NCI-H146 treated with DMSO at 0.1 percent for 48 hours (cell line): ENCODE measurements around the gene MACROH2A2.
"Not testable (repeated sequence)": the region's sequence is repeated elsewhere in the genome, so short reads cannot be mapped to it uniquely, and the experiment has no call there.

Experiments used
- DNase-seq: peaks from one replicate; lab custom pipeline; 2025; ENCODE audit not compliant: unreplicated experiment; lab: John Stamatoyannopoulos, UW

The MACROH2A2 gene

DNA sequence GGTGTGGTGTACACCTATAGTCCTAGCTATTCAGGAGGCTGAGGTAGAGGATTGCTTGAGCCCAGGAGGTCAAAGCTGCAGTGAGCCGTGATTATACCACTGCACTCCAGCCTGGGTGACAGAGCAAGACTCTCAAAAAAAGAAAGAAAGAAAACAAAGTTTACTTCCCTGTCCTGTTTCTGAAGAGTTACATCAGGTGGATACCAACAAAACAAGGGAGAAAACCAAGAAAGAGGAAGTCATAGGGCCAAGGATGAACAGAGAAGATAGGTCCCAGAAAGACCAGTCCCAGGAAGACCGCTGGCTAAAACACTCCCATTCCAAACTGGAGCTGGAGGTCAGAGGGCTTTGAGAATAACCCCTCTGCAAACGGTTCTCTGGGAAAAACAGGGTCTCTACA lies 13.5 kb downstream of the MACROH2A2 start:
- no peak for DNase-seq

- no peak for DNase-seq
These were observed 14.9 kb downstream of the MACROH2A2 start for GRCh38 chr10:70067586-70067985.

DNA sequence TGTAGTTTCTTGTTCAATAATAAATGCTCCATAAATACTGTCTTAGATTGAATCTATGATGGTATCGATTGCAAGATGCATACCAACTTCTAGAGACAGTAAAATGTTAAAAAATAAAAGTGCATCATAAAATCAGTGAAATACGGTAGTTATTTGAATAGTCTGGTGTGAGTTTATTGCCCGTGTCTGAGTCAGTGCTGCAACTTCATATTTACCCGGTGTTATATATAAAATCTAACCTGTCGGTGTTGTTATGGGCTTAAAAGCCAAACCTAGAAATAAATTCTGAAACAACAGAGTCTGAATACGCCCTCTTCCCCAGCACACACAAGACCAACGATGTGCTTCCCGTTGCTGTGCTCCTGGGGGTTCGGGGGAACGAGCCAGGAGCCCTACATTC lies 16.3 kb downstream of the MACROH2A2 start:
- no peak for DNase-seq

- no peak for DNase-seq
These were observed 16.7 kb downstream of the MACROH2A2 start for GRCh38 chr10:70069346-70069745.

DNA sequence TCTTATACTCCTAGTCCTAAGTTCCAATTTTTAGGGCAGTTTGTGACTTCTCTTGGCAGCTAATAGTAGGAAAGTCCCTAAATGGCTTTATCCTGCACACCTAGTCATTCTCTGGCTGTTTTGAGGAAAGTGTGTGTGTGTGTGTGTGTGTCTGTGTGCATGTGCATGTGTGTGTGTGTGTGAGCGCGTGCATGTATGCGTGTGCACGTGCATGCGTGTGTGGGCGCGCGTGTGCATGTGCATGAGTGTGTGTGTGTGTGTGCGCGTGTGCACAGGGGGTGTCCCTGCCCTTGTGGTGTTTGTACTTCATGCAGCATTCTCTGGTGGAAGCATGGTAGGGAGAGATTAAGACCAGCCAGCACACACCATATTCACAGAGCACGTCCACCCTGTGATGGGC lies 18.2 kb downstream of the MACROH2A2 start:
- no peak for DNase-seq

GRCh38 chr10:70074165-70074564 lies 21.5 kb downstream of the MACROH2A2 start:
- DNase-seq = no peak

GRCh38 chr10:70074971-70075370 lies 22.3 kb downstream of the MACROH2A2 start:
- DNase-seq = no peak

DNA sequence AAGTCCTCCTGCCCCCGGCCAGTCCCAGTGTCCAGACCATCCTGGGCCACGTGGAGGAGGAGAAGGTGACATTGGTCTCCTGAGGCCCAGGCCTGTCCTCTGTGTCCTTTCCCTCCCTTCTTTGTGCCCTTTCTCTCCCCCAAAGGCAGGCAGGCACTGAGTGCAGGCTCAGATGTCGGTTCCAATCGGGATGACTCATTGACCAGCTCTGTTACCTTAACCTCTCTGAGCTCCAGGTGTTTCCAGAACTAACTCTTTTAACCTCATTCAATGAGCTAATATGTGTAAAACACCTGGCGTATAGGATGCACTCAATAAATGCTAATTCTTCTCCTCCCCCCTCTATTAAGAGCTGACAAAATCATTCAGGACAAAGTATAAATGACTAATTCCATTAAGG lies 25.7 kb downstream of the MACROH2A2 start:
- no peak for DNase-seq

DNA sequence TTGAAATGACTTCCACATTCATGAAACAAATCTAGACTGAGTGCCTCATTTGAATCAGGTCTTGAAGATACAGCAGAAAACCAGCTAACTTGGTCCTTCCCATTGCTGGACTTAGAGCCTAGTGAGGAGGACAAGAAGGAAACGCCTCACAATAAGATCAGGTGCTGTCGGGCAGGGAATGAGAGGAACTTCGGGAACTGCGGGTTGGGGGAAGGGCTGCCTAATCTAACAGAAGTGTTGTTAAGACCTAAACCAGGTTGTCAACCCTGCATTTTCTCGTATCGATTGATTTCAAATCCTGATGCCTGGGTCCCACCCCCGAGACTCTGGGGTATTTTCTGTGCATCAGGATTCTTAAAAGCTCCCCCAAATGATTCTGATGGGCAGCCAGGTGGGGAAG lies 26.3 kb downstream of the MACROH2A2 start:
- no peak for DNase-seq

- DNase-seq = not testable (repeated sequence)
These were observed 28.1 kb downstream of the MACROH2A2 start for GRCh38 chr10:70080789-70081188.

GRCh38 chr10:70084189-70084588 lies 31.5 kb downstream of the MACROH2A2 start:
- no peak for DNase-seq

DNA sequence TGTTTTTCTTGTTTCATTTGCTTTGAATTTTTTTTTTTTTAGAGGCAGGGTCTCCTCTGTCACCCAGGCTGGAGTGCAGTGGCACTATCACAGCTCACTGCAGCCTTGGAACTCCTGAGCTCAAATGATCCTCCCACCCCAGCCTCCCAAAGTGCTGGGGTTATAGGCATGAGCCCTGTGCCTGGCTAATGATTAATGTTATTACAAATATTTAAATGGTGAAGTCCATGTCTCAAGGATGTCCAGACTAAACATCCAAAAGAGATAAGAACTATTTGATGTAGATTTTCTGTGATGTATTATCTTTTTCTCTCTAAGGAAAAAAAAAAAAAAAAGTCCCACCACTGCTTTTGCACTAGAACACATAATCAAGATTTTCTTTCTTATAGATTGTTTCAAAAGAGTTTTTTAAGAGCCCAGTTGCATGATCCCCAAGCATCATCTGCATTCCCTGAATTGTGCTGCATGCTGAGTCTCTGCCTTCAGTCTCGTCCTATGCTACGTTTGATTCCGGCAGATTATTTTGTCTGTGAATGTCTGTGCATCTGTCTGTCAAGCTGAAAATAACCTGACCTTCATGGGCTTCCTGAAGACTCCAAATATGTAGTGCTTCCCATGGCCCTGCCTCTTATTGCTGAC lies 33.4 kb downstream of the MACROH2A2 start:
- DNase-seq = no peak

GRCh38 chr10:70087616-70088307 lies 35.1 kb downstream of the MACROH2A2 start:
- no peak for DNase-seq

DNA sequence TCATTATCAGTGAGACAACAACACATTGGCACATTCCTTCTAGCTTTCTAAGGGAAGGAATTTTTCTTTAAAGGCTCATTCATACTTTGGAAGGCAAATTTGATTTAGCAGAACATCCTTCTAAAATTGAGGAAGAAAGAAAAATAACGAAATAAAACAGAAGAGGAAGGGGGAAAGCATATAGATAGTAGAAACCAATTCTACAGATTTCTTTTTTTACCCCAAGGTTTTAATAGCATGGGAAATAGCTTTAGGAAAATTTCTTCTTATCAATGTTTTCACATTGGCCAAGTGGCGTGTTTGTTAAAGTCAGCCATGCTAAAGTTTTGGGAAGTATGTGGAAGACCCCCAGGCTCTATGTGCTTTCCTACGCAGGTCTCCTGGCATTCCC lies 35.7 kb downstream of the MACROH2A2 start:
- DNase-seq = no peak

- no peak for DNase-seq
These were observed 37.4 kb downstream of the MACROH2A2 start for GRCh38 chr10:70090013-70090412.

DNA sequence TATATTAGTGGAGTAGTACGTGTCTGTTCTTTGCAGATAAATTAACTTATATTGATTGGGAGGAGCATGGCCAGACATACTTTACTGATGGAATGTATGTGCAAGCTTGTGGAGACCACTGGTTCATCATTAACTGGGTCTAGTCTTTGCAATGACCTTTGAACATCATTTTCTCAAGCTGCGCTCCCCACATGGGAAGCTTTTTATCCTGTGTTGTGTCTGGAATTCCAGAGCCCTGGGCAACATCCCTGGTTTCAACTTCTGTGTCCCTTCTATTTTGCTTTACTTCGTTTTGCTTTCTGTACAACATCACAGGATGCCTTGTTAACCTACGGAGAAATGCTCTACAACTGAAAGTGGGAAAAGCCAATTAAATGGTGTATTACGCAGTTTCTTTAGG lies 38.3 kb downstream of the MACROH2A2 start:
- no peak for DNase-seq

- DNase-seq = no peak
These were observed 39.7 kb downstream of the MACROH2A2 start for GRCh38 chr10:70092389-70092718.

- no peak for DNase-seq
These were observed 40.8 kb downstream of the MACROH2A2 start for GRCh38 chr10:70093335-70093944.

GRCh38 chr10:70094250-70094649 lies 41.6 kb downstream of the MACROH2A2 start:
- no peak for DNase-seq

- DNase-seq = no peak
These were observed 43.5 kb downstream of the MACROH2A2 start for GRCh38 chr10:70096016-70096704.

DNA sequence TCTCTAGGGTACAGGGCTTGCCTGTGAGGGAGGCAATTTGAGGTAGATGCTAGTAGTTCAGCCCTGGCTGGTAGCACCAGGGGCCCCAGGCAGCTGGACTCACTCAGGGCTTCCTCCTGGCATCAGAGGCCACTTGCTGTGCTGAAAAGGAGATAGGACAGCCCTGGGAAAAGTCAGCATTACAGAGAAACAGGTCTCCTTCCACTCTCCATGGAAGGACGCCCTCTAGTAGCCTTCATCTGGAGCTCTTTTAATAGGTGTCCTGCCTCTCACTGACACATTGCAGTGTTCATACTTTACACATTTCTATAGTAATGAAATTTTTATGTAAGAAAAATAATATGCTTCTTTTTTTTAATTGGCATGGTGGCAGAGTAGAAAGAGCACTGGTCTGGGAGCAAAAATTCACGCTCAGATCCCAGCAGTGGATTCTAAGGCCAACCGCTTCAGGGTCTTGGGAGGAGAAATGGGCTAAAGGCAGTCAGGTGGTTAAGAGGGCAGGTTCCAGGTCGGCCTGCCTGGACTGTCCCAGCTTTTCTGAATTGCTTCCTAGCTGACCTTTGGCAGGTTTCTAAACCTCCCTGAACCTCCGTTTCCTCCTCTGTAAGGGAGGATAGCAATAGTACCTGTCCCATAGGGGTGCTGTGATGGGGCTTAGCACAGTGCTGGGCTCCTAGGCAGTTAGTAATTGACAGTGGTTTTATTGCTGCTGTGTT lies 44.2 kb downstream of the MACROH2A2 start:
- DNase-seq = no peak
